OCI-LY3 (cell line): ENCODE results near the gene TCF4.

ENCODE experiments used
- EZH2phosphoT487 ChIP-seq: fragments of 200-600 bp; shearing (Covaris generic); IDR thresholded peaks from 2 replicates; pipeline ENCODE4 v1.6.1; 2018; ENCODE audit warnings: antibody characterized with exemption, mixed run types, low read depth
- TF ChIP-seq, protein P1 (sequence below): fragments of 200-600, 300-600 bp; sonication (generic); IDR thresholded peaks from 2 replicates; pipeline ENCODE4 v1.5.1; 2014; ENCODE audit warnings: antibody characterized with exemption, low read length, low read depth

DNA sequence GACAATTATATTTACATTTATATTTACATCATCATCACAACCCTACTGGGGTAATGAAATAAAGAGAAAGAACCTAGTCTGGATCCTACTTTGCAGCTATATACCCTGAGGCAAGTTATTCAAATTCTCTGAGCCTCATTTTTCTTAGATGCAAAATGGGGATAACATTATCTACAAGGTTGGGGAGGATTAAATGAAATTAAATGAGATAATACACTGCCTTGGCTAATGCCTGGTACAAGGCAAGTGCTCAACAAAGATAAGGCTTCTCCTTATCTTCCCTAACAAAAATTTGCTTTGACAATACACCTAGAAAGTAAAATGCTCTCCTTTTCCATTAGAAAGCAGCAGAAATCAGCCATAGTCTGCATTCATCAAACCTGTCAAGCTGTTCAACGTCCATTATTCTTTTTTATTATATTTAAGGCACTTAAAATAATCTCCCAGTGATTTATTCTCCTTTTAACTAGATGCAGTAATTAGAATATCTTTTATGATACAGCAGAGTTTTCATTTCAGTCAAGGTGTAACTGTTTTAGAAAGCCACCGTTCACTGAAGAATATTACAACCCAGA, 44.8 kb downstream of the TCF4 start:
- TF ChIP-seq, protein P1, sequence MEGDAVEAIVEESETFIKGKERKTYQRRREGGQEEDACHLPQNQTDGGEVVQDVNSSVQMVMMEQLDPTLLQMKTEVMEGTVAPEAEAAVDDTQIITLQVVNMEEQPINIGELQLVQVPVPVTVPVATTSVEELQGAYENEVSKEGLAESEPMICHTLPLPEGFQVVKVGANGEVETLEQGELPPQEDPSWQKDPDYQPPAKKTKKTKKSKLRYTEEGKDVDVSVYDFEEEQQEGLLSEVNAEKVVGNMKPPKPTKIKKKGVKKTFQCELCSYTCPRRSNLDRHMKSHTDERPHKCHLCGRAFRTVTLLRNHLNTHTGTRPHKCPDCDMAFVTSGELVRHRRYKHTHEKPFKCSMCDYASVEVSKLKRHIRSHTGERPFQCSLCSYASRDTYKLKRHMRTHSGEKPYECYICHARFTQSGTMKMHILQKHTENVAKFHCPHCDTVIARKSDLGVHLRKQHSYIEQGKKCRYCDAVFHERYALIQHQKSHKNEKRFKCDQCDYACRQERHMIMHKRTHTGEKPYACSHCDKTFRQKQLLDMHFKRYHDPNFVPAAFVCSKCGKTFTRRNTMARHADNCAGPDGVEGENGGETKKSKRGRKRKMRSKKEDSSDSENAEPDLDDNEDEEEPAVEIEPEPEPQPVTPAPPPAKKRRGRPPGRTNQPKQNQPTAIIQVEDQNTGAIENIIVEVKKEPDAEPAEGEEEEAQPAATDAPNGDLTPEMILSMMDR: no peak
- TF ChIP-seq EZH2phosphoT487: no peak
